ENCODE data around the gene HS1BP3.

The HS1BP3 gene

DNA sequence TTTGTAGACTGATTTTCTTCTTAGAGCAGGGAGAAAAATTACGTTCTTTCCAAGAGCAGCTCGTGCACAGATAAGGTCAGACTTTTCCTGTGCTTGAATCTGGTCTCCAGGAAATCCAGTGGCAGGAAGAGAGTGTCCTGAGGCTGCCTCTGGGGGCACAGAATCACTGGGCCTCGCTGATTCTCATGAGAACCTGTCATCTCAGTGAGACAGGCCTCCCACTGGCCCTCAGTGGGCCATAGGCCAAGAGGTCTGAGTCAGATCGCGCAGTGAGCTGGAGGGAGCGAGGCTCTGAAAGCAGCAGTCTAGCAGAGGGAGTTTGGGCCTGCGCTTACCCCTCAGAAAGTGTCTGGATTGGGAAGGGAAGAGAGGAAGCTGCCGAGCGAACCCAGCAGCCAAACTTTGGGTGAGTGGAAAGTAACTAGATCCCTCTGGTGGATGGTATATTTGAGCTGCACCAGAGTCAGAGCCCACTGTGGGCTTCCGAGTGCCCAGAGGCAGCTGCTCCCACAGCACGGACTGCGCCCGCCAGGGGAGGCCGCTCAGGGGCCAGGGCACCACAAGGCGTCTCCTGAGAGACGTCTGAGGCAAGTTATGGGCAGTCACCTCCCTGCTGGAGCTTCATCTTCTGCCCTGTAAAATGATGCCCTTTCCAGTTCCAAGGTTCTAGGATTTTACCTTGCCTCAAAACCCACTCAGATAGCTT, 24.2 kb upstream of the HS1BP3 start:
- DNase-seq: no peak

DNA sequence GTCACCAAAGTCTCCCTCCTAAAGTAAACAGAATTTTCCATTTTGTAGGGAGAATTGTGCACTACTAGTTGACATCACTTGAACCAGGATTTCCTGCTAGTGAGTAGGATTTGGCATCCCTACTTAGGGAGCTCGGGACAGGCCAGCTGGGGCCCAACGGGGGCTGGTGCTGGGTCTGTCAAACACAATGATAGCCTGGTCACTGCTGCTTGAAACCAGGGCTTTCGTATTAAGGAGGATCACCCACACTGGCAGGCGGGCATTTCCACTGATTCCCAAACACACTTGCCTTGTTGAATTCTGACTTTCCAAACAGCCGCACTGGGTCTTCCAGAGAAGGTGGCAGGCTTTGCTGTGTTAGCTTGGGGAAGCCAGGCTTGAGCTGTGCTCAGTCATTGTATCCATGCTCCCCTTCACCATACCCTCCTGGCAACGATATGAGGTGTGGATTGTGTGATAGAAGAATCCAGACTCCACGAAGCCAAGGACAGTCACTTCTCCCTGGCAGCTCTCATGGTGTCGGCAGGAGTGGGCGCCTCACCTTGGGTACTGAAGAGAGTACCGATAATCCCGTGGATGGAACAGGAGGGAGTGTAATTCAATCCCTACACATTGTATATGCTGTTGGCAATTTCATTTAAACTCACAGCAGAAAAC, 23.5 kb upstream of the HS1BP3 start:
- no peak for DNase-seq

DNA sequence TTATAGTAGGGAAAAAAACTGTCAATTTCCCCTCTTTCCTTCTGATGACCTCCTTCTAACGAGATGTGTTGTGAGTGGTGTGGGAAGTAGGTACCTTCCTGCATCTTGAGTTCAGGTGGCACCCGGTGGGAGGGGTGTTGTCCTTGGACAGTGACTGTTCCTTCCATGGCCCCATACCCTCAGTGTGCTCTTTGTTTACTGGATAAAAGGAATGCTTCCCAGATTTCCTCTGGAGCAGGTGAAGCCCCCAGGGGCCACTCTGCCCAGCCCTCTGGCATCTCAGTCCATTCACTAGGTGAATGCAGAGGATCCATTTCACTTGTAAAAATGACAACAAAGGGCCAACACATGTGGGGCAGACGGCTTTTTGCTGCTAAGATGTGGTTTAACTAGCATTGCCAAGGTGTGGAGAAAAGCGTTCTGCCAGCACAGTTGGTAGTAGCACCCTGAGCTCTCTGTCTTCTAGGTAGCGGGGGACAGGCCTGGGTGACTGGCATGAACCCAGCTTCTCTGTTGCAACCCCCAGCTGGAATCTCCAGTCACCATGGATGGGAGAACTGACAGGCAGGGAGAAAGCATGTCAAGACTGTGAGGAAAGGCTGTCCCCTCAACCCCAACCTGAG, 22.9 kb upstream of the HS1BP3 start:
- DNase-seq: no peak

DNA sequence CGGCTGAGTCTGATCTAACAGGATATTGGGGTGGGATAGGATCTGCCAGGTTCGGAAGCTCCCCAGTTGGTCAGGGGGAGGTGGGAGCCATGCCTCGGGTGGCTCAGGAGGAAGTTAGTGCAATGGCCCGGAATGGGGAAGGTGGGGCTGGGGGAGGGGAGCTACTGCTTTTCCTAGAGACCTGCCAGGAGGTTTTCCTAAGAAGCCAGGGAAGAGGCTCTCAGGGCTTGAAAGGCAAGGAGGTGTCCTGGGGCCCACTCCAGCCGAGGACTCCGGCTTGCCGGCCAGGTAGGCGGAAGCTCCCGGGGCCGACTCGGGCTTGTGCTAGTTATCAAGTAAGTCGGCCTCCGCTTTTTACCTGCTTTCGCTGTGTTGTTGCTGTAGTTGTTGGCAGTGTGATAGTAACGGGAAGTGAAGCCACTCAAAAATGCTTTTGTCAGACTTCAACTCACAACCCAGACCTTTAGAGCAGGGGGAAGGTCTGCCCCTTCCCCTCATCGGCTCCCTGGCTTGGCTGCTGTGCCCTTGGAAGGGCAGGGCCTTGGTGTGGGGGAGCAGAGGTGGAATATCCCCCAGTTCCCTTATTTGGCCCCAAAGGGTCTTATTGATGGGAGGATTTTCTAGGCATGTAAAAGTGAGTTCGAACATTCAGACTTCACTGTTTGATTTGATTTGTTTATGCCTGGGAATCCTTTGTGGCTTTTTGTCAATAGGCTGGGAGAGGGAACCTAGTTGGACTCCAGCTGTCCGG, 21.5 kb upstream of the HS1BP3 start:
- DNase-seq: no peak

DNA sequence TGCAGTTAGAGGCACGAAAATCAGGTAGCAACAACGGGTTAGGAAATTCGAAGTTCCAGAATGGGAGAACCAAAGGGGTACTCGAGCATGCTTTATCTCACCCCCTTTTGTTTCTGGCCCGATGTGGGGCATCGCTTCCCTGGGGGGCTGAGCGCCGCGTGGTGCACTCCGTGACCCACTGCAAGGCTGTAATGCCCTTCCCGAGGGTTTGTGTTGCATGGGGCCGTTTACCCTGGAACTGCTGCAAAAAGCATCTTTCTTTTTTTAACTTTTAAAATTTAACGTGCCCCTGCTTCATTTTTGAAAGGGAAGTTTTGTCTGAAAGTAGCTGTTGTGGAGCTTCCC, 20.8 kb upstream of the HS1BP3 start:
- DNase-seq: no peak

DNA sequence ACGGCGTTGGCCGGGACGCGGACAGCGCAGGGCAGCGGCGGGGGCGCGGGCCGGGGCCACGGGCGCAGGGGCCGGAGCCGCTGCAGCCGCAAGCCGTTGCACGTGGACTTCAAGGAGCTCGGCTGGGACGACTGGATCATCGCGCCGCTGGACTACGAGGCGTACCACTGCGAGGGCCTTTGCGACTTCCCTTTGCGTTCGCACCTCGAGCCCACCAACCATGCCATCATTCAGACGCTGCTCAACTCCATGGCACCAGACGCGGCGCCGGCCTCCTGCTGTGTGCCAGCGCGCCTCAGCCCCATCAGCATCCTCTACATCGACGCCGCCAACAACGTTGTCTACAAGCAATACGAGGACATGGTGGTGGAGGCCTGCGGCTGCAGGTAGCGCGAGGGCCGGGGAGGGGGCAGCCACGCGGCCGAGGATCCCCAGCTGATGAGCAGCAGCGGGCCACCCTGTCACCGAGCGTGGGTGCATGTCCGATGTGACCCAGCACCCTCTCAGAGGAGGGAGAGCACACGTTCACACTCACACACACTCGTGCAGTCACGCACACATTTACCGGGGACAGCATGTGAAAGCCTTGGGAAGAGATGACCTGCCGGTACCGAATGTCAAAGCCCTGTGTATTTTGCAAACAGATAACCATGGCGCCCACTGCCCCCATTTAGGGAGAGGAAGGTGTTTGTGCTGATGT, 20.3 kb upstream of the HS1BP3 start:
- no peak for DNase-seq

DNA sequence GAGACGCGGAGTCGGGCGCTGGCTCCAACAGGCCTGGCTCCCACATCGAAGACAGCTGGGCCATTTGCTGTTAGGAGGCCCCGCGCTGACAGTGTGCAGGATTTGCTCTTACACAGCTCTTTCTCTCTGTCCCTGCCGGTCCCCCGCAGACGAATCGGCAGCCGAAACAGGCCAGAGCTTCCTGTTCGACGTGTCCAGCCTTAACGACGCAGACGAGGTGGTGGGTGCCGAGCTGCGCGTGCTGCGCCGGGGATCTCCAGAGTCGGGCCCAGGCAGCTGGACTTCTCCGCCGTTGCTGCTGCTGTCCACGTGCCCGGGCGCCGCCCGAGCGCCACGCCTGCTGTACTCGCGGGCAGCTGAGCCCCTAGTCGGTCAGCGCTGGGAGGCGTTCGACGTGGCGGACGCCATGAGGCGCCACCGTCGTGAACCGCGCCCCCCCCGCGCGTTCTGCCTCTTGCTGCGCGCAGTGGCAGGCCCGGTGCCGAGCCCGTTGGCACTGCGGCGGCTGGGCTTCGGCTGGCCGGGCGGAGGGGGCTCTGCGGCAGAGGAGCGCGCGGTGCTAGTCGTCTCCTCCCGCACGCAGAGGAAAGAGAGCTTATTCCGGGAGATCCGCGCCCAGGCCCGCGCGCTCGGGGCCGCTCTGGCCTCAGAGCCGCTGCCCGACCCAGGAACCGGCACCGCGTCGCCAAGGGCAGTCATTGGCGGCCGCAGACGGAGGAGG, 19.6 kb upstream of the HS1BP3 start:
- no peak for DNase-seq

DNA sequence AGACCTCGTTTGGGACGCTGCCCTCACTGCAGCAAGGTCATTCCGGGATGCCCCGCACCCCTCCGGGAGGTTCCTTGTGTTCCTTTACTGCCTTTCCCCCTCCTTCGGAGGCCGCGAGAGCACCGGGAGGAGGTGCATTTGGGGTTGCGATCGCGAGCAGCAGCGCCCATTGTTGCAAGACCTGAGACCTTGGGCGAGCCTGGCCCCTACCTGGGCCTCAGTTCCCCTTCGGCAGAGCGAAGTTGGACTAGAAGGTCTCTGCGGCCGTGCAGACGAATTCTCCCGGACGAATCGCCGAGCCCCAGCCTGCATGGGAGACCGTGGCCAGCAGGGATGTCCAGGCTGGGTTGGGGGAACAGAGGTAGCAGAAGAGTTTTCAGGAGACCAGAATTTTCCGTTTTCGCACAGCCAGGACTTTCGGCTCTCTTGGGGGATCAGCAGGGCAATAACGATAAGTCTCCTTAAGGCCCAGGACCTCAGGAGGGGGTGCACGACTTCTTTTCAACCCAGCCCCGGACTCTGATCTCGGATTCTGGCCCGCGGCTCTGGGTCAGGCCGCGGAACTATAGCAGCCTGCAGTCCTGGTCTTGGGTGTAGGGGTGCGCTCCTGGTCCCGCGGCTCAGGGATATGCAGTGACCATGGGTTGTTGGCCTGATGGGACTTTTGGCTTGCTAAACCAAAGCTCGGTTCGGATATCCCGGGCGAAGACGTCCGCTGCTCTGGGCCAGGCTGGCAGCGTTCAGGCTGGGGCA, 18.8 kb upstream of the HS1BP3 start:
- DNase-seq: peak in 1 of 2 experiments; percentile 24

DNA sequence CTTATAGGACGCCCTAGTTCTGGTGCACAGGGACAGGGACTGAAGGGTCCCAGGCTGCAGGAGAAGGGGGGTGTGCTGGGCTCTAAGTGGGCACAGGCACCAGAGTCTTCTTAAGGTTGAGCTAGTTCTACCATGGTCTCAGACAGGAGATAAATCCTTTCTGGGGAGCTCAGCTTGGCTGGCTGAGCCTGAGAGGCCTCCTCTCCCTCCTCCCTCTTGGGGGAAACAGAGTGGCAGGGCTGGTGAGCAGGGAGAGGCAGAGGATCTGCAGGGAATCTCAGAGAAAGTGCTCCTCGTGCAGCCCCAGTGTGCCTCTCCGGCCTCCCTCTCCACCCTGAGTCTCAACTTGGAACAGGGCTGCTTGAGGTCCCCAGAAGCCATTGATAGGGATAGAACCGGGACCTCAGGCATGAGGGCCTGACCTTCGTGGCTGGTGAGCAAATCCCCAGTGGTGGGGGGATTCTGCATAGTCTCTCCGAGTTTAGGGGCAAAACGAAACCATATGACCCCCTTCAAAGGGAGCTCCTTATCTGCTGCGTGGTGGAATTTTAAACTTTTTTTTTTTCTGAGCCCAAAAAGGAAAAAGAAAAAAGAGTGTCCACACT, 18.1 kb upstream of the HS1BP3 start:
- DNase-seq: no peak

DNA sequence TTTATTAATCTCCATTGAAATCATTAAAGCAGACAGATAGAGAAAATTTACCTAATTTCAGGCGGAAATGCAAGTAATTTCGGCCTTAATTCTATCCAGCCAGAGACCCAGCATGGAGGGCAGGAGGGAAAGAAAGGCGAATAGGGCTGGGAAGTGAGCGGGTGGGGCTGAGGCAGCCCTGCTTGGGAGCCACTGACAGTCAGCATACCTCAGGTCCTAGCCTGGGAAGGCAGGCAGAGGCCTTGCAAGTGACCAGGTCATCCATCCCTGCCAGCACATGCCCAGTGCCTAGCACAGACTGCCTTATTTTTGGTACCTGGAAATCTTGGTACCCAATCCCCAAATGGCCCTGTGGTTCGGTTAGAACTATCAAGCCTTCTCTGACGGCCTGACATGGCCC, 17.6 kb upstream of the HS1BP3 start:
- DNase-seq: peak in 1 of 2 experiments; percentile 17

DNA sequence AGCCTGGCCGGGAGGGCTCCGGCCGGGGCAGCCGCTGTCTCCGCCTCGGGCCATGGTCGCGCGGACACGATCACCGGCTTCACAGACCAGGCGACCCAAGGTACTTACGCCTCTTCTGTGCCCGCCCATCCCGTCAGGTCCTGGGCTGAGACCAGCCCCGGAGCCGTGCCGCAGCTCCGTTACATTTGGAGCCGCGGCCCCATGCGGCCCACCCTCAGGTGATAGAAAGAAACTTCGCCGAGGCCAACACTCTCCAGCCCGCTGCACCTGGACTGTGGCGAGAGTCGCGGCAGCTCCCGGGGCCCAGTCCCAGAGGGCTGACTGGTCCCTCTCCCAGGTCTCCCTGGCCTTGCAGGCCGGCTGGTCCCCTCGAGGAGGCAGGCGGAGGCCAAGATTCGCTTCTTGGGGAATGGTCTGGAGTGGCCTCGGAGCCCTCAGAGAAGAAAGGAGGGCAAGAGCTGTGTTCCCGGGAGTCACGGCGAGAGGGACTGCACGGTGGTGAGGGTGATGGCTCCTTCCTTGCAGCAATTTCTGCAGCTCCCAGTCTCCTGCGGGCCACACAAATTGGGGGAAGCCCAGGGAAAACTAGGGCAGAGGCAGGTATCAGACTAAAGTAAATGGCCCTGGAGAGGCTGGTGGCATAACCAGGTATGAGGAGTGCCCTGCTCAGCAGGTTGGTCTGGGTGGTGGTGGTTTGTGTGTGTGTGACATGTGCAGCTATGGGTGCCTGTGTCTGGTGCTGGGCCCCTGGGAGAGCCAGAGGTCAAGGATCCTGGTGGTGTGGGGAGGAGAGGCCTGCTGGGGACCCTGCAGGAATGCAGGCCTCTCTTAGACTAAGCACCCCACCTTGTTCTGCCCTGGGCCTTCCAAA, 16.9 kb upstream of the HS1BP3 start:
- DNase-seq: peak in 1 of 2 experiments; percentile 27

DNA sequence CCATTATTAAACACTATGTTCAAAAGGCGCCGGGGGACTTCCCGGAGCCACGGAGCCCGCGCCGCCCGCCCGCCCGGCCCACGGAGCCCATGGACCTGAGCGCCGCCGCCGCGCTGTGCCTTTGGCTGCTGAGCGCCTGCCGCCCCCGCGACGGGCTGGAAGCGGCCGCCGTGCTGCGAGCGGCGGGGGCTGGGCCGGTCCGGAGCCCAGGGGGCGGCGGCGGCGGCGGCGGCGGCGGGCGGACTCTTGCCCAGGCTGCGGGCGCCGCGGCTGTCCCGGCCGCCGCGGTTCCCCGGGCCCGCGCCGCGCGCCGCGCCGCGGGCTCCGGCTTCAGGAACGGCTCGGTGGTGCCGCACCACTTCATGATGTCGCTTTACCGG, 16.2 kb upstream of the HS1BP3 start:
- no peak for DNase-seq

DNA sequence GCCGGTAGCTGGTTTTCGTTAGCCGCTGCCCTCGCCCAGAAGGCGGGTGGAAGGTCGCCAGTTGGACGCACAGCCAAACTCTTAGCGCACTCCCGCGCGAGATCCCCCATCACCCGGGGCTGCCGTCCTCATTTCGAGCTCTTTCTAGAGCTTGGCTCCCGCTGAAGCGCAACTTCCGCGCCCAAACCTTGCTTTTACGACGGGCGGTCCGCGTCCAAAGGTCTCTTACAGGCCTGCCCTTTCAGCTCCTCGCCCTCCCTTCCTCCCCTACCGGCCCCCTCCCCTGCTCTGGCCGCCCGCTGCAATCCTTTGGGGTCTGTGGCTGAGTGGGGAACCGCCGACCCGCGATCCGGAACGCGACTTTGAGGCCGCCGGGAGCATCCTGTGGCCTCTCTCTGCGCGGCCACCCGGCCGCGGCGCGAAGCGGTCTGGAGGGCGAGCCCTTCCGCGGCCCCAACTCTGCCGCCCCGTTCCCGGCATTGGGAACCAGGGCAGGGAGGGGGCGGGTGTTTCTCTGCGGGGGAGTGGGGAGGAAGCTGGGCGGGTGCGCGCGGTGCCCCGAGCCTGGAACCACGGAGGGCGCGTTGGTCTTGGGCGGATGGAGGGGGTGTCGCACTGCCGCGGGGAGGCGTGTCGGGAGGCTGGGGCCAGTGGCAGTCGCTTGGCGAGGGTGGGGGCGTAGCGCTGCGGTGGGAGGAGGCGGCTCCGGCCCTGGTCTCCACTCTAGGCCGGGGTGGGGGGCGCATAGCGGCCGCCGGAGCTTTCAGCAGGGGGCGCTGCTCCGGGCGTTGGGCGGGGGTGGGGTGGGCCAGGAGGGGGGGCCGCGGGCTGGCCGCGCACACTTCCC, 15.6 kb upstream of the HS1BP3 start, which contains the start of gene GDF7:
TSS of gene GDF7 (plus strand) at position 841 of the 847 bp plus-strand sequence. CDS start 96 bp downstream, outside the sequence.
- peak in 1 of 2 experiments; percentile 59 for DNase-seq

DNA sequence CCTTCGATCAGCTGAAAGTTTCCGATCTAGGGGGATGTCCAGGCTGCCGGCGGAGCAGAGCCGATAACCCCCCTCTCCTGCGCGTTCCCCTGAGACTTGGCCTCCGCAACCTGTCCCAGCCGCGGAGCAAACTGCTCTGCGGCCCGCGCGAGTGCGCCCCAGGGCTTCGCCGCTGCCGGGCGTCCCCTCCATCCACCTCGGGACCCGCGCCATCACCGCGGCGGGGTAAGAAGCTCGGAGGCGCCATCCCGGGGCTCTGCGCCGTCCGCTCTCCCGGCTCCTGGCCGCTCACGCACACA, 15.1 kb upstream of the HS1BP3 start:
- no peak for DNase-seq

DNA sequence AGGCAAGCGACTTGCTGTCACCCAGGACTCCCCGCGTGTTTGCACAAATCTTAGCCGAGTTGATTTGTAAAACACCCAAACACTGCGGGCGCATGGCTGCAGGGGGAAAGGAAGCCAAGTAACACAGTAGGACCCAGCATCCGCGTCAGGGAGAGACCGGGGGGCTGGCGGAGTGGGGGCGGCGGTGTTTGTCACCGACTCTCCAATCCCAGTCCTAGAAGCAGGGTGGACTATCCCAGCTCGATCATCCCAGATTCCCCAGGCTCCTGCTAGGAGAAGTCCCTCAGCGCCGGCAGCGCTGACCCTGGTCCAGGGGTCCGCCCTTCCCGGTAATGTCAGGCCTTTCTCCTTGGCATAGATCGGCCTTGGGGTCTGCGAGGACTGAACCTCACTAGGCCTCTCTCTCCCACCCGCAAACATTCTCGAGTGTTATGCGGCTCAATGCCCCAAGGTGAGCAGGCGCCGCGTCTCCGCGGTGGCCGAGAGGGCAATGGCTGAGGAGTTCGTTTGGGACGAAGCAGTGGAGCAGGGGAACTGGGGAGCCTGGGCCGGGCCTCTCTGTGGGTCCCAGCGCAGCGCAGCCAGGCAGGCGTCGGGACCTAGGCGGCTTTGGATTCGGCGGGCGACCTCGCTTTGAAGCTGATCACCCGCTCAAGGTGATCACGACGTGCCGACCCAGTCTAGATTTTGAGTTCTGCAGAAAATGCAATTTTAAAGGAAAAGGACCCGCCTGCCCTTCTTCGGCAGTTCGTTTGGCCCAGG, 14.5 kb upstream of the HS1BP3 start:
- peak in 1 of 2 experiments; percentile 42 for DNase-seq

DNA sequence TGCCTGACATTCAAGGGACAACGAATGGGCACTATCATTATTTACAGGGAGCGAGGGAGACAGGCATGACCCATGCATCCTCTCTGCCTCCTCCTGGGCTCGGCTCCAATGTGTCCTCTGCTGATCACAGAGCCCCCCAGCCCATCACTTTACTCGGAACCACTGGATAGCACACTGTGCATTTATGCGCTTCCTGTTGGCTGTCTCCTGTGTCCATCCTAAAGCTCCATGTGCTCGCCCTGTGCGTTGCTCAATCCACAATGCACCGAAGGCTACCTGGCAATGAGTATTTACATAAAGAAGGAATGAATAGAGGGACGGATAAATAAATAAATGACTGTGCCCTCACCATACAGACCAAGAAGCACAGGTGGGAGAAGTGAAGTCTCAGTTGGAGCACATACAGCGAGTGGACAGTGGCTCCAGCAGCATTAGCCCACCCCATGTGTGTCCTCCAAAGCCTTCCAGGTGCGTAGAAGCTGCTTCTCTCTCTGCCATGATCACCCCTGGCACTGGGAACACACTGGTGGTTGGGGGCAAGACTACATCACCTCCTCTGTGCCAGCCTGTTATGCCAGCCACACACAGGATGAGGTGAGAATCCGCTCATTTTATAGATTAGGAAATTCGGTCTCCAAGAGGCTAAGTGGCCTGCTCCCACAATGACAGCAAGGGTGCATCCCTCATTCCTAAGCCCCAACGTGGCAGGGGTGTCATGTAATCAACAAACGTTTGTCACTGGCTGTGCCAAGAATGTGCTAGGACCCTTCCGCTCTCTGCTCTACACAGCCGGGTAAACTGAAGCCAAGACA, 13.7 kb upstream of the HS1BP3 start:
- no peak for DNase-seq

DNA sequence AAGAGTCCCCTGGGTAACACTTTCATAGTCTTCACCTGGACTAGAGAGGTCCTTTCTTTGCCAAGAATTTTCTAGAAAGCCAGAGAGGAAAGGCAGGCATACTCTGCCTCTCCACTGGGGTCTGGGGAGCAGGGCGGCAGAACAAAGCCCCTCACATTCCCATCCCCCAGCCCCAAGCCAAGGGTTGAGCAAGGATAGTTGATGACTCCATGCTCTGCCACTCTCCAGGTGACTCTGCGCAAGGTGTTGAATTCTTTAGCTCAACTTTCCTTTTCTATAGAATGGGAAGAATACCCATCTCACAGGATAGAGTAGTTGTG, 13.1 kb upstream of the HS1BP3 start:
- DNase-seq: no peak

All from activated T-cell treated with anti-CD3 and anti-CD28 coated beads, Interleukin-2, amount 50 U/mL, for 48 hours (primary cell).